CD4-positive, alpha-beta T cell treated with Interferon gamma for 1 hour (primary cell): ENCODE results near the gene CAPN13.
"Not testable (repeated sequence)": the region's sequence is repeated elsewhere in the genome, so short reads cannot be mapped to it uniquely, and the experiment has no call there.

Experiments used
- DNase-seq: peaks from one replicate; pipeline ENCODE4 v3.0.0-alpha.2; 2020

CAPN13 gene

DNA sequence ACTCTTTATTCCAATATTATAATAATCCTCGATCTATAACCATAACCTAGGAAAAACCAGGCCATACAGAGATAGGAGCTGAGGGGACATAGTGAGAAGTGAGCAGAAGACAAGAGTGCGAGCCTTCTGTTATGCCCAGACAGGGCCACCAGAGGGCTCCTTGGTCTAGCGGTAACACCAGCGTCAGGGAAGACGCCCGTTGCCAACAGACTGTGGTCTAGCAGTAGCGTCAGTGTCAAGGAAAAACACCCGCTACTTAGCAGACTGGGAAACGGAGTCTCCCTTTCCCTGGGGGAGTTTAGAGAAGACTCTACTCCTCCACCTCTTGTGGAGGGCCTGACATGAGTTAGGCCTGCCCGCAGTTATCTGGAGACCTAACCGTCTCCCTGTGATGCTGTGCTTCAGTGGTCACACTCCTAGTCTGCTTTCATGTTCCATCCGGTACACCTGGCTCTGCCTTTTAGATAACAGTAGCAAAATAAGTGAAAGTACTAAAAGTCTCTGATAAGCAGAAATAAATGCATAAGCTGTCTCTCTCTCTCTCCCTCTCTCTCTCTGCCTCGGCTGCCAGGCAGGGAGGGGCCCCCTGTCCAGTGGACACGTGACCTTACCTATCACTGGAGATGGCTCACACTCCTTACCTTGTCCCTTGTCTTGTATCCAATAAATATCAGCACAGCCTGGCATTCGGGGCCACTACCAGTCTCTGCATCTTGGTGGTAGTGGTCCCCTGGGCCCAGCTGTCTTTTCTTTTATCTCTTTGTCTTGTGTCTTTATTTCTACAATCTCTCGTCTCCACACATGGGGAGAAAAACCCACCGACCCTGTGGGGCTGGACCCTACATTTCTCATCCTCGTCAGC, 109.8 kb downstream of the CAPN13 start:
- not testable (repeated sequence) for DNase-seq

- DNase-seq = no peak
These were observed 111.5 kb downstream of the CAPN13 start for GRCh38 chr2:30695749-30696148.

- no peak for DNase-seq
These were observed 112.8 kb downstream of the CAPN13 start for GRCh38 chr2:30694286-30695055.

DNA sequence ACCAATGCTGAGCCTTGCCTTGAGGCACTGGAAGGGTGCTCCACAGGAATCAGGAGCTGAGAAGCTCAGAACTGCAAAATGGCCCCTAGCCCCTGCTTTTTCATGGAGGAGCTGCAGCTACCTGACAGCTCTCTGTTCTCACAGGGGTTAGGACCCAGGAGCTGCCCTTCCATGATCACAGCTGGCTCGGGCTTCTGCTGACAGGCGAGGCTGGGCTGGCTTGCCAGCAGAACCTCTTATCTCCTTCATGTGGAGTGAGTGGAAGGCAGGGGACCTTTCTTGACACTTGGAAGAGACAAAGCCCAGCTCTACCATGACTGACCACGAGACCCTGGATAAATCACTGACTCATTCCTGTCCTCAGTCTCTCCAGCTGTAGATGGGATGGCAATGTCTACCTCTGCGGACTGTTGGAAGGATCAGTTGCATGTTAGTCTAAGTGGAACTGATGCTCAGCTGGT, 113.4 kb downstream of the CAPN13 start:
- no peak for DNase-seq

- DNase-seq = no peak
These were observed 114.4 kb downstream of the CAPN13 start for GRCh38 chr2:30692829-30693275.

GRCh38 chr2:30691948-30692828, 115.1 kb downstream of the CAPN13 start:
- no peak for DNase-seq

GRCh38 chr2:30691091-30691947, 115.9 kb downstream of the CAPN13 start:
- DNase-seq = no peak

DNA sequence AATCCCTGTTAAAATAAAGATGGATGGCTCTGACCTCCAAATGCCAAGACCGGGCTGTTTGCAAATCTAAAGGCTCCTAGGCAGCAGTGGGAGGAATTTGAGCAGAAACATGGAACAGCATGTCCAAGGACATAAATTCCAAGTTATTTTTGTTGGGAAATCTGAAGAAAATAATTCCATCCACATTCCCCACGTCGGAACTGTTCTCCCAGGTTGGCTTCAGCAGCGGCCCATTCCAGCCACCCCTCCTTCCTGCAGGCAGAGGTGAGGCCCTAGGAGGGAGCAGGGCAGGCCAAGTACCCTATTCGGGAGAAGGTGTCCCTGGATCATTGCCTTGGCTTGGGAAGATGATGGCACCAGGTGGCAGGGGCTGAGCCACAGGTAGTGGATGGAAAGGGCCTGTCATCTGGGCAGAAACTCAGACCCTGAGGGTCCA, 117.1 kb downstream of the CAPN13 start:
- DNase-seq = no peak

DNA sequence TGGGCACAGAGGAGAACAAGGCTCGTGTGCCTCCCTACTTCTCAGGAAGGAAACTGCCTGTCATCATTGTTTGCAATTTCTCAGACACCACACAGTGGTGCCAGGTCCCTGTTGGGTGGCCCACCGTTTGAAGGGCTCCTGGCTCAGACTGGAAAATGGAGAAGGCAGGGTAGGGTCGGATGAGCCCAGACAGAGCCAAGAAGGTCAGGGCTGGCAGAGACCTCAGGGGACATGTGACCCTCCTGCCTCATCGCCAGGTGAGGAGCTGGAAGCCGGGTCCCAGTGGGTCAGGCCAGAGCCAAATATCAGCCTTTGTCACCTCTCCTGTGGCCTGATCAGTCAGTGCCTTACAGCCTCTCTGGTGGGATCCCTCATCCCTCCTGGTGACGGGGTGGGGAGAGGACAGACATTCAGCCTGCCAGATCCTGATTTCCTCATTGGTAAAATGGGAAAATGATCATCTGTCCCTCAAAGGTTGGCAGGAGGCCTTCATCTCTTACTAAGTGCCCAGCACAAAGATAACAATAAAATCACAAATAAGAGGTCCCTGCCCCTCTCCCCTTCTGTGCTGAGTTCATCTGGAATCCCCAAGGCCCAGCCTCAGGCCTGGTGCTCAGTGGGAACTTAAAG, 117.6 kb downstream of the CAPN13 start:
- DNase-seq = no peak

DNA sequence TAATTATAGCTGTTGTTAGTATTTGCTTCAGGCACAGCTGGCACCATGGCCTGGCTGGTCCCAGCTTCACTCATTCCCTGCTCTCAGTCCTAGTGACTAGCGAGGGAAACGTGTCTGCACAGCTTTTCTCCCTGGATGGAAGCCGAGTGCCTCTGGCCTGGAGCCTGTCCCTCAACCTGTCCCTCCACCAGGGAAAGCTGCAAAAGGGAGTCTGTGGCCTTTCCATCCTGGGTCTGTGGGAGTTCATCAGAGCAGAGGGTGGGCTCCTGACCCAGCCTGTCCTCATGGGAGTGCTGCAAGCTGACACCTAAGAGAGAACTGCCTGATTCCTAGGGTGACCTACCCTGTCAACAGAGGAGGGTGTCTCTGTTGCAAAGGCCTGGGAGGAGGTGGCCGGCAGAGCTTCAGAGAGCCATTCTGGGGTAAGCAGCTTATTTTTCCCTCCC, 118.3 kb downstream of the CAPN13 start:
- no peak for DNase-seq

DNA sequence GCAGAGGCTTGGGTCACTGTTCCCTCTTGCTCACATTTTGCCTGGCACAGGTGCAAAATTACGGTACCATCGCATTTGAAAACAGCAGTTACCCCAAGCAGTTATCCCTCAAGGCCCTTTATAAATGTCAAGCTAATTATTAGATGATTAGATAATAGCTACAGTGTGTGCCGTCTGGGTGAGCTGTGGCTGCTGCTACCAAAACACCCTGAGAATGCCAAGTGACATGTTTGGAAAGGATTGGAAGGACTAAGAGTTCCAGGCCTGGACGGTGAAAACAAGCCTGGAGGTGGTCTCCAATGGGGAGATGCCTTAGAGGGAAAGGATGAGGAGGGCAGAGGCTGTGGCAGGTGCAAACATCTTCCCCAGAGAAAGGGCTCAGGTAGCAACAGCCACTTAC, 120.6 kb downstream of the CAPN13 start:
- DNase-seq = no peak

DNA sequence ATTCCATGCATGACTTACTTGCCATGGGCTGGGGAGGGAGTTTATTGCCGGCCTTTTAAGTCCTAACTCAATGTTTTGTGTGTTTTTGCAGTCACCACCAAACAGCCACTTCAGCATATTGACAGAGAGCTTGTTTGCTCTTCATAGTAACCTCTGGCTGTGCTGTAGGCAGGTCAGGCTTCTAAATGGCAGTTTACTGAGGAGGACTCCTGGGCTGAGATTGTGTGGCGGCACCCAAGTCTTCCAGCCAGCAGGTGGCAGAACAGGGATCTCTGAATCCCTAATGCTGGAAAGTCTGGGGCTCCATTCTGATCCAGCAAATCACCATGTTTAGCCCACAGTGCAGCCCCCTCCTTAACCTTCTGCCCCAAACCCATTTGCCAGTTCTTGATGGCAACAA, 121.2 kb downstream of the CAPN13 start:
- no peak for DNase-seq

GRCh38 chr2:30684996-30685395, 122.2 kb downstream of the CAPN13 start:
- DNase-seq = no peak

DNA sequence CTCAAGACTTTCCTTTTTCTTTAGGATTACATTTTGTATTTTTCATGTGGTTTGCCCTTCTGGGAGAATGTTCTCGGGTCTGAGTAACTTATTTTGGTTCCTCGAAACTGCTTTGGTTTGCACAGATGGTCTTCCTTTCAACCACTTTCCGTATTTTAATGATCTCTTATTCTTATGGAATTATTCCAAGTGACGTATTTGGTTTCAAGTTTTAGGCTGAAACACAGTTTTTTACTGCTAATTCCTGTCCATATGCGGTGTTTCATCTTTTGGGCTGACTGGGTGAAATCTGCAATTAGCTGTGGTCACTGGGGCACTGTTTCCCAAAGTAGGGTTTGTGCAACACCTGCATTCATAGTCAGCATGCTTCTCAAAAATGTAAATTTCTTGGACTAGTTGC, 122.7 kb downstream of the CAPN13 start:
- DNase-seq = no peak

- DNase-seq = no peak
These were observed 123.2 kb downstream of the CAPN13 start for GRCh38 chr2:30684026-30684425.

DNA sequence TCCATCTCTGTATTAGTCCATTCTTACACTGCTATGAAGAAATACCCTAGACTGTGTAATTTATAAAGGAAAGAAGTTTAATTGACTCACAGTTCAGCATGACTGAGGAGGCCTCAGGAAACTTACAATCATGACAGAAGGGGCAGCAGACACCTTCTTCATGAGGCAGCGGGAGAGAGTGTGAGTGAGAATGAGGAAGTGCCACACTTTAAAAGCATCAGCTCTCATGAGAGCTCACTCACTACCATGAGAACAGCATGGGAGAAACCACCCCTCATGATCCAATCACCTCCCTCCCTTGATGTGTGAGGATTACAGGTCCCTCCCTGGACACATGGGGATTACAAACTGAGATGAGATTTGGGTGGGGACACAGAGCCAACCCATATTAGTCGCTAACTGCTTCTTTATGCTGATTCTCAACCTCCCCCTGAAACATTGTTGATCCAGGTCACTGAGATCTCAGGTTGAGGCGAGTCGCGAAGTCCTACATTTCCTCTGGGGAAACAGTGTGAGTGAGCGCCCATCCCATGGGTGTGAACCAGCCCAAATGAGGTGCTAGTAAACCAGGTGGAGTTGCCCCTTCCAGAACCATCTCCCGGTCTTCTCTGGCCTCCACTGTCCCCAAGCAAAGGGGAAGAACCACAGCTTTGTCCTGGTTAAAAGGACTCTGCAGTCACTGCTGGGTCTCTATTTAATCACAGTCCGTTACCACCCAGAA, 123.8 kb downstream of the CAPN13 start:
- DNase-seq = no peak

- DNase-seq = no peak
These were observed 126.2 kb downstream of the CAPN13 start for GRCh38 chr2:30681022-30681421.

DNA sequence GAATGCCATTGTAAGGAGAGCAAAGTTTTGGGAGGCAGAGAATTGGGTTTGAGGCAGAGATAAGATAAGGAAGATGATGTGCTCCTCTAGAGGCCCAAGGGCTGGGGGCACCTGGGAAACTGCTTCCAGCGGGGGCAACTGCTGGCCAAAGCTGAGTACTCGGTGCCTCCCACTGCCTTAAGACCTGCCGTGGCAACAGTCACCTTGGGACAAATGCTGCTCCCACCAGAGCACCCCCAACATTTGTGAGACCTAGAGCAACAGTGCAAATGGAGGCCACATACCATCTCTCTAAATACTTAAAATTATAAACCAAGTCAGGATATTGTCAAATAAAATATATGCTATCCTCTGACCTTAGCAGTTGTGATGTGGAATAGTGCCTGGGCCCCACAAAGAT, 127.1 kb downstream of the CAPN13 start:
- no peak for DNase-seq

- no peak for DNase-seq
These were observed 127.7 kb downstream of the CAPN13 start for GRCh38 chr2:30679426-30680088.
